Breast epithelium (tissue), 3 donors: Measurements from ENCODE around the gene MUC5AC.

Source experiments
- CTCF ChIP-seq, 3 donors: fragments of 450-650 bp; IDR thresholded peaks; one replicate each; pipeline ENCODE4 v1.5.1; 2016 to 2017; ENCODE audit warnings: antibody characterized with exemption in 3 of 3, mild to moderate bottlenecking in 3 of 3, moderate library complexity in 3 of 3
- POLR2A ChIP-seq: fragments of 450-650 bp; IDR thresholded peaks from one replicate; pipeline ENCODE4 v1.6.1; 2016; ENCODE audit warnings: antibody characterized with exemption, mild to moderate bottlenecking, moderate library complexity

- TF ChIP-seq CTCF (IDR thresholded peaks at IDR 0.05) = no peak
- no peak for TF ChIP-seq POLR2A
These were observed 70.5 kb downstream of the MUC5AC start for GRCh38 chr11:1228101-1228821.
